Measurements from ENCODE around the gene ZNF792. TPM values are rescaled to one million over a fixed set of nuclear protein-coding genes. Genes with fewer than 3 reads are reported as not detected.

The ZNF792 gene
- total RNA-seq, 1 experiment from 2014 or later = 15.4 TPM

DNA sequence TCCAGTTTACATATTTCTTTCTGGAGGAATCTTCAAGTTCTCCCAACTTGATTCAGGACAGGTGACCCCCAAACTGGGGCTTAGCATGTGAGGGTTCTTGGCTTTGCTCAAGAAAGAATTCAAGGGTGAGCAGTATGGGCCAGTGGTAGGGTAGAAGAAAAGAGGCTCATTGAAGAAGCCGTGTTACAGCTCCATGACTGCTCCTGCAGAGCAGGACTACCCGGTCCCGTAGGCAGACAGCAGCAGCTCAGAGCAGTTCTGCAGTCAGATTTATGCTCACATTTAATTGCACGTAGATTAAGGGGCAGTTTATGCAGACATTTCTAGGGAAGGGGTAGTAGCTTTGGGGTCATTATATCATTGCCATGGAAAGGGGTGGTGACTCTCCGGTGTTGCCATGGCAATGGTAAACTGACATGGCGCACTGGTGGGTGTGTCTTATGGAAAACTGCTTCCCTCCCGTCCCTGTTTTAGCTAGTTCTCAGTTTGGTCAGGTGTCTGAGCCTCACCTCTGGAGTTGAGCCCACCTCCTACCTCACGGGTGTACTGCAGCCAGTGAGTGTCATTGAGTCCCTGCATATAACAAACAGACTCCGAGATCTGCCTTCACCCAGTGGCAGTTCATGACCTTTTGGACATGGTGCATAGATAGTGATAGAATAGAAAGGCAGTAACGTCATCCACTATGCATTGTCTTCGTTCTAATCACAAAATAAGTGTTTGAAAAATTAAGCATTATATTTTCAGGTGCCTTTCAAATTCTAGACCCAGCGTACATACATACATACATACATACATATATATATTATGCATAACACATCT lies 16.0 kb upstream of the ZNF792 start:
- ChIA-PET CTCF (no interaction called here), POLR2A (ENCODE audit: low non-redundant PET) (interaction anchor here (0.7 kb wide), 1 partner anchor 17 kb away, joined by 3 read pairs; no protein-coding TSS in a partner anchor)
- peaks cover 11% of the 10 kb centered on the region for H3K9me3 ChIP-seq (ENCODE audit: low read depth, low read length, poor library complexity, severe bottlenecking)
- BruUV-seq (replicated peaks) = no TSS peak
- H3K36me3 ChIP-seq (ENCODE audit: insufficient read depth, low read length, poor library complexity, severe bottlenecking) = no peaks in the 10 kb centered on the region
- peaks cover 2% of the 10 kb centered on the region for H3K4me1 ChIP-seq (ENCODE audit: insufficient read depth, low read length, poor library complexity, severe bottlenecking)
- intact Hi-C loops (cut with micrococcal nuclease; ENCODE audit: unreplicated experiment) = no loop called here
- DNase-seq (ENCODE audit: low spot score) = no peak
- no peak overlapping the region for H3K4me3 ChIP-seq (ENCODE audit: low read depth, low read length, poor library complexity, severe bottlenecking)
- H3K27ac ChIP-seq (ENCODE audit: low read depth, low read length, poor library complexity, severe bottlenecking) = no peak overlapping the region
- no peaks in the 10 kb centered on the region for H3K27me3 ChIP-seq (replicated peaks; ENCODE audit: insufficient read depth, low read depth, low read length, poor library complexity)
- TF ChIP-seq EZH2 (IDR thresholded peaks at IDR 0.05; ENCODE audit: borderline replicate concordance, low read depth, low read length, poor library complexity, severe bottlenecking) (no peak), CTCF (conservative IDR thresholded peaks at IDR 0.05; ENCODE audit: low read depth, low read length) (no peak)

GRCh38 chr19:34976611-34977010 lies 12.6 kb upstream of the ZNF792 start:
- Histone ChIP-seq H3K4me1 (ENCODE audit: insufficient read depth, low read length, poor library complexity, severe bottlenecking) (peaks cover 10% of the 10 kb centered on the region), H3K4me3 (ENCODE audit: low read depth, low read length, poor library complexity, severe bottlenecking) (no peak overlapping the region), H3K9me3 (ENCODE audit: low read depth, low read length, poor library complexity, severe bottlenecking) (peaks cover 3% of the 10 kb centered on the region), H3K27me3 (replicated peaks; ENCODE audit: insufficient read depth, low read depth, low read length, poor library complexity) (no peaks in the 10 kb centered on the region), H3K27ac (ENCODE audit: low read depth, low read length, poor library complexity, severe bottlenecking) (no peak overlapping the region), H3K36me3 (ENCODE audit: insufficient read depth, low read length, poor library complexity, severe bottlenecking) (no peaks in the 10 kb centered on the region)
- DNase-seq (ENCODE audit: low spot score) = no peak
- ChIA-PET CTCF (no interaction called here), POLR2A (ENCODE audit: low non-redundant PET) (no interaction called here)
- no peak for TF ChIP-seq CTCF (conservative IDR thresholded peaks at IDR 0.05; ENCODE audit: low read depth, low read length)
- no peak for TF ChIP-seq EZH2 (IDR thresholded peaks at IDR 0.05; ENCODE audit: borderline replicate concordance, low read depth, low read length, poor library complexity, severe bottlenecking)
- intact Hi-C loops (cut with micrococcal nuclease; ENCODE audit: unreplicated experiment) = no loop called here
- no TSS peak for BruUV-seq (replicated peaks)

DNA sequence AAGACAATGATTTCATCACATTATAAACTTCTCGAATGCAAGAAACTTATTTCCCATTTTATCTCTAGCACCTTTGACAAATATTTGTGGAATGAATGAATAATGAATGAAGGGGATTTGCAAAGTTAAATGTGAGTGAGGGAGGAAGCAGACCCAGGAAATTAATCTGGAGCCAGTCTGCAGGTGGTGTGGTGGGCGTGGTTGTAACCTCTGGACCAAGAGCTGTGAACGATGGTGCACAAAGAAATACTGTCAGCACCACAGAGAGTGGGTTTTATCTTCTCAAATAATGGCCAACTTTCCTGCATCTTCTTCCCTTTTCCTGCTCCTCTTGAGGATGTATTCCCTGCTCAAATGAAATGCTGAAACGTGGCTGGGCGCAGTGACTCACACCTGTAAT lies 11.0 kb upstream of the ZNF792 start:
- no peak for DNase-seq (ENCODE audit: low spot score)
- BruUV-seq (replicated peaks) = no TSS peak
- POLR2A ChIA-PET (ENCODE audit: low non-redundant PET) = no interaction called here
- intact Hi-C loops (cut with micrococcal nuclease; ENCODE audit: unreplicated experiment) = no loop called here
- H3K36me3 ChIP-seq (ENCODE audit: insufficient read depth, low read length, poor library complexity, severe bottlenecking) = no peaks in the 10 kb centered on the region
- H3K27me3 ChIP-seq (replicated peaks; ENCODE audit: insufficient read depth, low read depth, low read length, poor library complexity) = no peaks in the 10 kb centered on the region
- TF ChIP-seq EZH2 (IDR thresholded peaks at IDR 0.05; ENCODE audit: borderline replicate concordance, low read depth, low read length, poor library complexity, severe bottlenecking) (no peak), CTCF (conservative IDR thresholded peaks at IDR 0.05; ENCODE audit: low read depth, low read length) (no peak)
- CTCF ChIA-PET = no interaction called here
- peaks cover 10% of the 10 kb centered on the region for H3K4me1 ChIP-seq (ENCODE audit: insufficient read depth, low read length, poor library complexity, severe bottlenecking)
- no peak overlapping the region for H3K27ac ChIP-seq (ENCODE audit: low read depth, low read length, poor library complexity, severe bottlenecking)
- H3K4me3 ChIP-seq (ENCODE audit: low read depth, low read length, poor library complexity, severe bottlenecking) = no peak overlapping the region
- H3K9me3 ChIP-seq (ENCODE audit: low read depth, low read length, poor library complexity, severe bottlenecking) = peaks cover 3% of the 10 kb centered on the region

Measured in A673 (cell line).